SK-N-SH (cell line): ENCODE results near the gene CLEC3A. TPM values are rescaled to one million over a fixed set of nuclear protein-coding genes. Genes with fewer than 3 reads are reported as not detected.

ENCODE experiments used
- CTCF ChIA-PET: fragments of 300-600, 350-600 bp; formaldehyde crosslinking; extraction: SDS; loops from one replicate; lab custom pipeline; 2021; lab: Yijun Ruan, JAX
- POLR2A ChIA-PET: fragments of 350-600 bp; sonication (Branson Sonifier 250); formaldehyde crosslinking; extraction: SDS; loops from one replicate; lab custom pipeline; 2020; ENCODE audit warnings: antibody characterized with exemption, inconsistent platforms; lab: Yijun Ruan, JAX
- DNase-seq: peaks from one replicate; pipeline ENCODE4 v3.0.0; 2012
- H2AFZ ChIP-seq: fragments of 200-600 bp; sonication (generic); 2 replicates; pipeline ENCODE4 v1.8.1; 2016; ENCODE audit warnings: antibody characterized with exemption, mild to moderate bottlenecking, low read depth
- H3F3A ChIP-seq: fragments of 200-600 bp; sonication (generic); replicated peaks from 2 replicates; pipeline ENCODE3; 2016; ENCODE audit warnings: antibody characterized with exemption, mild to moderate bottlenecking; ENCODE audit not compliant: insufficient read depth
- H3K27ac ChIP-seq, 2 experiments: fragments of 200-500 bp in 1 of 2; fragments of 200-600 bp in 1 of 2; sonication (Bioruptor generic) in 1 of 2; sonication (generic), shearing (Covaris generic) in 1 of 2; 2 replicates each; pipeline versions ENCODE4 v1.5.1 to v1.6.1; 2014 to 2016; ENCODE audit warnings: low read depth in 2 of 2, inconsistent platforms in 1 of 2, low read length in 1 of 2, mild to moderate bottlenecking in 1 of 2, mixed read lengths in 1 of 2
- H3K27me3 ChIP-seq: fragments of 200-600 bp; sonication (generic), shearing (Covaris generic); 2 replicates; pipeline ENCODE4 v1.6.1; 2016; ENCODE audit warnings: mixed run types; ENCODE audit not compliant: insufficient read depth
- H3K36me3 ChIP-seq, 2 experiments: fragments of 200-500 bp in 1 of 2; fragments of 200-600 bp in 1 of 2; sonication (Bioruptor generic) in 1 of 2; sonication (generic) in 1 of 2; replicated peaks in 1 of 2; 2 replicates each; pipeline versions ENCODE3 to v1.5.1; 2014 to 2016; ENCODE audit warnings: low read length in 1 of 2, mild to moderate bottlenecking in 1 of 2; ENCODE audit not compliant: insufficient read depth in 2 of 2, control insufficient read depth in 1 of 2
- H3K4me1 ChIP-seq, 2 experiments: fragments of 200-500 bp in 1 of 2; fragments of 200-600 bp in 1 of 2; sonication (Bioruptor generic) in 1 of 2; sonication (generic), shearing (Covaris generic) in 1 of 2; 2 replicates each; pipeline versions ENCODE4 v1.5.1 to v1.6.1; 2014 to 2016; ENCODE audit warnings: low read depth in 1 of 2, low read length in 1 of 2, mixed run types in 1 of 2; ENCODE audit not compliant: insufficient read depth in 2 of 2, control insufficient read depth in 1 of 2
- H3K4me2 ChIP-seq: fragments of 200-600 bp; sonication (generic), shearing (Covaris generic); 2 replicates; pipeline ENCODE4 v1.6.1; 2017; ENCODE audit warnings: mixed run types
- H3K4me3 ChIP-seq, 2 experiments: fragments of 200-500 bp in 1 of 2; fragments of 200-600 bp in 1 of 2; sonication (Bioruptor generic) in 1 of 2; sonication (generic), shearing (Covaris generic) in 1 of 2; 2 replicates each; pipeline versions ENCODE4 v1.5.1 to v1.8.1; 2014 to 2016; ENCODE audit warnings: low read depth in 2 of 2, inconsistent platforms in 1 of 2, low read length in 1 of 2, mild to moderate bottlenecking in 1 of 2, mixed read lengths in 1 of 2, moderate library complexity in 1 of 2
- H3K79me2 ChIP-seq: fragments of 200-600 bp; sonication (generic); 2 replicates; pipeline ENCODE4 v1.8.1; 2017; ENCODE audit warnings: mild to moderate bottlenecking; ENCODE audit not compliant: insufficient read depth
- H3K9ac ChIP-seq: fragments of 200-600 bp; sonication (generic); 2 replicates; pipeline ENCODE4 v1.6.1; 2017; ENCODE audit warnings: mixed run types
- H3K9me2 ChIP-seq: fragments of 200-600 bp; sonication (generic); 2 replicates; pipeline ENCODE4 v1.6.1; 2017; ENCODE audit warnings: mixed run types
- H3K9me3 ChIP-seq: fragments of 200-600 bp; sonication (generic); 2 replicates; pipeline ENCODE4 v1.6.1; 2017; ENCODE audit warnings: mixed run types, mild to moderate bottlenecking, moderate library complexity
- H4K20me1 ChIP-seq: fragments of 200-600 bp; sonication (generic); 2 replicates; pipeline ENCODE4 v1.6.1; 2017; ENCODE audit warnings: mild to moderate bottlenecking, mixed run types; ENCODE audit not compliant: insufficient read depth
- CTCF ChIP-seq: fragments of 200-600 bp; sonication (generic); IDR thresholded peaks from 2 replicates; pipeline ENCODE4 v1.6.1; 2017; ENCODE audit warnings: antibody characterized with exemption, mild to moderate bottlenecking, moderate library complexity
- EP300 ChIP-seq, 2 experiments: IDR thresholded peaks; 2 replicates each; pipeline versions ENCODE4 v1.4.0 to v1.6.1; 2012; ENCODE audit warnings: borderline replicate concordance in 1 of 2, low read depth in 1 of 2, low read length in 1 of 2
- FOSL2 ChIP-seq: IDR thresholded peaks from 2 replicates; pipeline ENCODE4 v1.4.0; 2012; ENCODE audit warnings: low read depth, mild to moderate bottlenecking, moderate library complexity, borderline replicate concordance
- FOXJ3 ChIP-seq: sonication (generic); formaldehyde crosslinking; IDR thresholded peaks from 2 replicates; pipeline ENCODE4 v1.5.1; 2020; ENCODE audit warnings: mild to moderate bottlenecking, missing genetic modification reagents
- FOXM1 ChIP-seq: IDR thresholded peaks from 2 replicates; pipeline ENCODE4 v1.4.0; 2012; ENCODE audit warnings: low read depth, mild to moderate bottlenecking
- GABPA ChIP-seq: IDR thresholded peaks from 2 replicates; pipeline ENCODE4 v1.4.0; 2012; ENCODE audit warnings: low read depth, mild to moderate bottlenecking
- IRF3 ChIP-seq: fragments of 150-350 bp; IDR thresholded peaks from 2 replicates; pipeline ENCODE4 v1.6.1; 2016; ENCODE audit warnings: mild to moderate bottlenecking, low read depth, low read length
- MEF2A ChIP-seq: IDR thresholded peaks from 2 replicates; pipeline ENCODE4 v1.4.0; 2012; ENCODE audit warnings: low read depth, borderline replicate concordance
- MXI1 ChIP-seq: IDR thresholded peaks from 2 replicates; pipeline ENCODE4 v1.6.1; 2012; ENCODE audit warnings: mild to moderate bottlenecking, low read depth, low read length, improper control_type of control experiment
- POLR2AphosphoS5 ChIP-seq: IDR thresholded peaks from 2 replicates; pipeline ENCODE4 v1.6.1; 2012; ENCODE audit warnings: low read depth, low read length
- RCOR1 ChIP-seq: fragments of 150-350 bp; IDR thresholded peaks from 2 replicates; pipeline ENCODE4 v1.6.1; 2017; ENCODE audit warnings: antibody characterized with exemption, low read length
- RFX5 ChIP-seq: IDR thresholded peaks from 2 replicates; pipeline ENCODE4 v1.6.1; 2012; ENCODE audit warnings: mild to moderate bottlenecking, improper control_type of control experiment, low read length
- SIN3A ChIP-seq: IDR thresholded peaks from 2 replicates; pipeline ENCODE4 v1.6.1; 2012; ENCODE audit warnings: low read depth, mild to moderate bottlenecking, low read length, moderate library complexity, borderline replicate concordance
- SMC3 ChIP-seq: IDR thresholded peaks from 2 replicates; pipeline ENCODE4 v1.6.1; 2012; ENCODE audit warnings: low read depth, low read length, improper control_type of control experiment
- TAF1 ChIP-seq: IDR thresholded peaks from 2 replicates; pipeline ENCODE4 v1.6.1; 2012; ENCODE audit warnings: low read depth, mild to moderate bottlenecking, low read length, moderate library complexity, borderline replicate concordance
- TEAD4 ChIP-seq: IDR thresholded peaks from 2 replicates; pipeline ENCODE4 v1.4.0; 2012; ENCODE audit warnings: mild to moderate bottlenecking, borderline replicate concordance; ENCODE audit not compliant: insufficient read depth
- USF2 ChIP-seq: fragments of 150-350 bp; IDR thresholded peaks from 2 replicates; pipeline ENCODE4 v1.6.1; 2017; ENCODE audit warnings: antibody characterized with exemption, low read length, low read depth, borderline replicate concordance
- WGBS: methylation state at CpG from one replicate; pipeline ENCODE4 v1.1.6; 2017; ENCODE audit warnings: low lambda C conversion rate; 5-methylcytosine and 5-hydroxymethylcytosine counted together
- polyA plus RNA-seq, 3 experiments: library from polyadenylated mRNA; depleted of rRNA; stranded (reverse); fragments of >200 nt; gene quantifications; 2 replicates each; pipeline ENCODE4 v1.2.3, GENCODE V29; 2012

Gene CLEC3A
- polyA plus RNA-seq, 1 of the 3 experiments (the other 2 are of a cell fraction): 0.03 TPM

- H3K27me3 ChIP-seq: no peaks in the 10 kb centered on the region
- no peak overlapping the region for H2AFZ ChIP-seq
- no peaks in the 10 kb centered on the region for H4K20me1 ChIP-seq
- 81% methylated on average over 7 of the region's 7 CpGs for WGBS
- H3F3A ChIP-seq: no peaks in the 10 kb centered on the region
- CTCF ChIA-PET: interaction anchor here (1.7 to 1.8 kb wide), 2 partner anchors 15 to 17 kb away, joined by 3 to 5 read pairs; no protein-coding TSS in a partner anchor
- H3K27ac ChIP-seq: no peak overlapping the region
- peaks cover 0 to 2% of the 10 kb centered on the region in 2 experiments; a peak in 1 of 4 replicates for H3K4me1 ChIP-seq
- no peak for DNase-seq
- no peak overlapping the region for H3K4me2 ChIP-seq
- POLR2A ChIA-PET: no interaction called here
- TF ChIP-seq RCOR1 (no peak), FOXM1 (no peak), SMC3 (no peak), GABPA (no peak), POLR2AphosphoS5 (no peak), MXI1 (no peak), FOXJ3 (no peak), MEF2A (no peak), CTCF (no peak), TAF1 (no peak), RFX5 (no peak), USF2 (no peak), EP300 (IDR thresholded peaks at IDR 0.05; ENCODE audit: borderline replicate concordance in 1 of 2, low read depth in 1 of 2, low read length in 1 of 2) (no peak), SIN3A (no peak), FOSL2 (no peak), IRF3 (no peak), TEAD4 (no peak)
- H3K9me2 ChIP-seq: no peaks in the 10 kb centered on the region
- no peak overlapping the region for H3K9ac ChIP-seq
- no peak overlapping the region for H3K4me3 ChIP-seq
- H3K9me3 ChIP-seq: no peaks in the 10 kb centered on the region
- H3K36me3 ChIP-seq: no peaks in the 10 kb centered on the region
- no peaks in the 10 kb centered on the region for H3K79me2 ChIP-seq
Observed at GRCh38 chr16:77986011-77986740, 36.2 kb upstream of the CLEC3A start.
